Left ventricle myocardium inferior (tissue), 1 donor: ENCODE measurements around the gene RSPO1. TPM values are rescaled to one million over a fixed set of nuclear protein-coding genes. Genes with fewer than 3 reads are reported as not detected.

Experiments
- DNase-seq: peaks from one replicate; pipeline ENCODE4 v3.0.0-alpha.2; 2020
- H3K27ac ChIP-seq: fragments of 200-600 bp; replicated peaks from 2 replicates; pipeline ENCODE4 v1.8.0; 2021
- H3K27me3 ChIP-seq: fragments of 200-600 bp; 2 replicates; pipeline ENCODE4 v1.8.0; 2021; ENCODE audit warnings: low read depth
- H3K36me3 ChIP-seq: fragments of 200-600 bp; 2 replicates; pipeline ENCODE4 v1.8.0; 2021
- H3K4me1 ChIP-seq: fragments of 200-600 bp; 2 replicates; pipeline ENCODE4 v1.8.0; 2021
- H3K4me3 ChIP-seq: fragments of 200-600 bp; 2 replicates; pipeline ENCODE4 v1.8.0; 2021; ENCODE audit warnings: mild to moderate bottlenecking, moderate library complexity
- H3K9me3 ChIP-seq: fragments of 200-600 bp; replicated peaks from 2 replicates; pipeline ENCODE4 v1.8.0; 2021
- CTCF ChIP-seq: fragments of 200-600 bp; IDR thresholded peaks from 2 replicates; pipeline ENCODE4 v1.8.0; 2021; ENCODE audit warnings: antibody characterized with exemption, mild to moderate bottlenecking, borderline replicate concordance
- intact Hi-C: fragments of 100-400 bp; cut with micrococcal nuclease; formaldehyde crosslinking; loops from one replicate; pipeline ENCODE4 v1.11.0; 2022
- total RNA-seq: library from RNA; stranded (reverse); fragmentation: NEBNext Ultra II Directional; extraction: Animal tissue kit (Norgen Biotek cat#: 25700); gene quantifications from one replicate; pipeline ENCODE4 v1.2.1, GENCODE V29; 2021
- donor health status: DM: no; HTN: yes; CAD: no; lungs with severe emphysema.

RSPO1 gene
- total RNA-seq, 1 donor from 2014 or later, result not detected

- intact Hi-C loops, result no loop called here
- Histone ChIP-seq H3K9me3 (peaks cover 12% of the 10 kb centered on the region), H3K36me3 (no peaks in the 10 kb centered on the region), H3K27ac (no peak overlapping the region), H3K27me3 (peaks cover 55% of the 10 kb centered on the region), H3K4me1 (no peaks in the 10 kb centered on the region), H3K4me3 (no peak overlapping the region)
- TF ChIP-seq CTCF, result no peak
- no peak for DNase-seq
Measured at GRCh38 chr1:37647281-37647680, 12.6 kb upstream of the RSPO1 start.

- TF ChIP-seq CTCF, result no peak
- H3K27me3 ChIP-seq, result peaks cover 76% of the 10 kb centered on the region
- H3K27ac ChIP-seq, result no peak overlapping the region
- H3K4me1 ChIP-seq, result no peaks in the 10 kb centered on the region
- no peaks in the 10 kb centered on the region for H3K36me3 ChIP-seq
- peaks cover 30% of the 10 kb centered on the region for H3K9me3 ChIP-seq
- H3K4me3 ChIP-seq, result no peak overlapping the region
- no peak for DNase-seq
- intact Hi-C loops, result no loop called here
Measured at GRCh38 chr1:37641059-37641458, 6.4 kb upstream of the RSPO1 start.

GRCh38 chr1:37636435-37636834 lies 1.7 kb upstream of the RSPO1 start:
- Histone ChIP-seq H3K4me1 (peaks cover 11% of the 10 kb centered on the region), H3K27me3 (peaks cover 93% of the 10 kb centered on the region), H3K36me3 (no peaks in the 10 kb centered on the region), H3K4me3 (no peak overlapping the region), H3K27ac (no peak overlapping the region), H3K9me3 (peaks cover 9% of the 10 kb centered on the region)
- intact Hi-C loops, result no loop called here
- DNase-seq, result no peak
- TF ChIP-seq CTCF, result no peak

GRCh38 chr1:37634992-37635902 lies 555 bp upstream of the RSPO1 start:
- DNase-seq, result no peak
- H3K27me3 ChIP-seq, result peaks cover 100% of the 10 kb centered on the region
- peaks cover 11% of the 10 kb centered on the region for H3K4me1 ChIP-seq
- peak overlapping the region; percentile 49 for H3K4me3 ChIP-seq
- H3K36me3 ChIP-seq, result no peaks in the 10 kb centered on the region
- TF ChIP-seq CTCF, result no peak
- no peaks in the 10 kb centered on the region for H3K9me3 ChIP-seq
- intact Hi-C loops, result no loop called here
- H3K27ac ChIP-seq, result no peak overlapping the region

GRCh38 chr1:37633938-37634243 lies 801 bp downstream of the RSPO1 start:
- H3K27me3 ChIP-seq, result peaks cover 100% of the 10 kb centered on the region
- no peak overlapping the region for H3K27ac ChIP-seq
- no peak for DNase-seq
- peaks cover 11% of the 10 kb centered on the region for H3K4me1 ChIP-seq
- no peaks in the 10 kb centered on the region for H3K36me3 ChIP-seq
- H3K4me3 ChIP-seq, result no peak overlapping the region
- no peaks in the 10 kb centered on the region for H3K9me3 ChIP-seq
- TF ChIP-seq CTCF, result no peak
- intact Hi-C loops, result no loop called here
